Upper lobe of right lung (tissue), 1 donor: ENCODE measurements around the gene YJU2. TPM values are rescaled to one million over a fixed set of nuclear protein-coding genes. Genes with fewer than 3 reads are reported as not detected.
"Not testable (repeated sequence)": the region's sequence is repeated elsewhere in the genome, so short reads cannot be mapped to it uniquely, and the experiment has no call there.

Experiments
- ATAC-seq: fragments of 200-7000 bp; cut with Tn5 transposase; one replicate; pipeline ENCODE4 v1.9.1; 2020; ENCODE audit warnings: mild to moderate bottlenecking, moderate library complexity
- DNase-seq: peaks from one replicate; pipeline ENCODE4 v3.0.0-alpha.2; 2020
- H3K27ac ChIP-seq: fragments of 200-600 bp; one replicate; pipeline ENCODE4 v1.8.0; 2022
- H3K27me3 ChIP-seq: fragments of 200-600 bp; one replicate; pipeline ENCODE4 v1.8.0; 2022; ENCODE audit warnings: mild to moderate bottlenecking
- H3K36me3 ChIP-seq: fragments of 200-600 bp; one replicate; pipeline ENCODE4 v1.8.0; 2022
- H3K4me1 ChIP-seq: fragments of 200-600 bp; one replicate; pipeline ENCODE4 v1.8.0; 2022
- H3K4me3 ChIP-seq: fragments of 200-600 bp; one replicate; pipeline ENCODE4 v1.8.0; 2022; ENCODE audit warnings: mild to moderate bottlenecking
- H3K9me3 ChIP-seq: fragments of 200-600 bp; one replicate; pipeline ENCODE4 v1.8.0; 2022
- intact Hi-C: fragments of 100-400 bp; cut with DNase I; formaldehyde crosslinking; loops from one replicate; pipeline ENCODE4 v1.11.0; 2022
- total RNA-seq: library from RNA; stranded (reverse); fragmentation: NEBNext Ultra II Directional; extraction: Animal tissue kit (Norgen Biotek cat#: 25700); gene quantifications from one replicate; pipeline ENCODE4 v1.2.1, GENCODE V29; 2021
- TF ChIP-seq, protein P1 (sequence below): fragments of 200-600 bp; IDR thresholded peaks from one replicate; pipeline ENCODE4 v1.8.0; 2022; ENCODE audit warnings: antibody characterized with exemption
- donor health status: DM: no; HTN: yes; CAD: no; lungs with severe emphysema.

Gene YJU2
- total RNA-seq, 1 donor from 2014 or later: 18.9 TPM

DNA sequence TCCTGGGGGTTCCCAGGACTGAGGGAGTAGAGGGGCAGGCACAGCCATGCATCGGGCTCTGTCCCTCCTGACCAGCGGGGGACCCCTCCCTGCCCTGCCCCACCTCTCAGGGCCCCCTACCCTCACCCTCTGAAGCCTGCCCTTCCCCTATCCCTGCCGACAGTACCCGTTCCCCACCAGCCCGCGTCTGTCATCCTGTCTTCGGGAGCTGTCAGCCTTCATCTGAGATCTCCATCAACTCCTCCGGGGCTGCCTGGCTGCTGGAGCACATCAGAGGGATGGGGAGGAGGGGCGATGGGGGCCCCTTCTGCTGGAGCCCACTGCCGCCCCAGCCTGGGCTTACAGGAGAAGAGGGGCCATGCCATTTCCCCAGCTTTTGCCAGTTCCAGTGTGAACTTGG lies 26.0 kb downstream of the YJU2 start:
- H3K4me1 ChIP-seq: no peaks in the 10 kb centered on the region
- peak; percentile 26 for ATAC-seq

DNA sequence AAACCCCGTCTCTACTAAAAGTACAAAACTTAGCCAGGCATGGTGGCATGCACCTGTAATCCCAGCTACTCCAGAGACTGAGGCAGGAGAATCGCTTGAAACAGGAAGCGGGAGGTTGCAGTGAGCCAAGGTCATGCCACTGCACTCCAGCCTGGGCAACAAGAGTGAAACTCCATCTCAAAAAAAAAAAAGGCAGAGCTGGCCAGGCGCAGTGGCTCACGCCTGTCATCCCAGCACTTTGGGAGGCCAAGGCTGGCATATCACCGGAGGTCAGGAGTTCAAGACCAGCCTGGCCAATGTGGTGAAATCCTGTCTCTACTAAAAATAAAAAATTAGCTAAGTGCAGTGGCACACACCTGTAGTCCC lies 27.4 kb downstream of the YJU2 start:
- peaks cover 16% of the 10 kb centered on the region for H3K27me3 ChIP-seq
- H3K9me3 ChIP-seq, DNase-seq, ATAC-seq, H3K4me1 ChIP-seq, H3K4me3 ChIP-seq, H3K36me3 ChIP-seq, H3K27ac ChIP-seq, intact Hi-C loops: not testable (repeated sequence)

More for the DNA sequence above, 26.0 kb downstream of the YJU2 start:
- TF ChIP-seq, protein P1, sequence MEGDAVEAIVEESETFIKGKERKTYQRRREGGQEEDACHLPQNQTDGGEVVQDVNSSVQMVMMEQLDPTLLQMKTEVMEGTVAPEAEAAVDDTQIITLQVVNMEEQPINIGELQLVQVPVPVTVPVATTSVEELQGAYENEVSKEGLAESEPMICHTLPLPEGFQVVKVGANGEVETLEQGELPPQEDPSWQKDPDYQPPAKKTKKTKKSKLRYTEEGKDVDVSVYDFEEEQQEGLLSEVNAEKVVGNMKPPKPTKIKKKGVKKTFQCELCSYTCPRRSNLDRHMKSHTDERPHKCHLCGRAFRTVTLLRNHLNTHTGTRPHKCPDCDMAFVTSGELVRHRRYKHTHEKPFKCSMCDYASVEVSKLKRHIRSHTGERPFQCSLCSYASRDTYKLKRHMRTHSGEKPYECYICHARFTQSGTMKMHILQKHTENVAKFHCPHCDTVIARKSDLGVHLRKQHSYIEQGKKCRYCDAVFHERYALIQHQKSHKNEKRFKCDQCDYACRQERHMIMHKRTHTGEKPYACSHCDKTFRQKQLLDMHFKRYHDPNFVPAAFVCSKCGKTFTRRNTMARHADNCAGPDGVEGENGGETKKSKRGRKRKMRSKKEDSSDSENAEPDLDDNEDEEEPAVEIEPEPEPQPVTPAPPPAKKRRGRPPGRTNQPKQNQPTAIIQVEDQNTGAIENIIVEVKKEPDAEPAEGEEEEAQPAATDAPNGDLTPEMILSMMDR: no peak
- Histone ChIP-seq H3K27me3 (peaks cover 3% of the 10 kb centered on the region), H3K4me3 (no peak overlapping the region), H3K36me3 (peaks cover 21% of the 10 kb centered on the region), H3K9me3 (no peaks in the 10 kb centered on the region), H3K27ac (no peak overlapping the region)
- no peak for DNase-seq
- intact Hi-C loops: no loop called here

DNA sequence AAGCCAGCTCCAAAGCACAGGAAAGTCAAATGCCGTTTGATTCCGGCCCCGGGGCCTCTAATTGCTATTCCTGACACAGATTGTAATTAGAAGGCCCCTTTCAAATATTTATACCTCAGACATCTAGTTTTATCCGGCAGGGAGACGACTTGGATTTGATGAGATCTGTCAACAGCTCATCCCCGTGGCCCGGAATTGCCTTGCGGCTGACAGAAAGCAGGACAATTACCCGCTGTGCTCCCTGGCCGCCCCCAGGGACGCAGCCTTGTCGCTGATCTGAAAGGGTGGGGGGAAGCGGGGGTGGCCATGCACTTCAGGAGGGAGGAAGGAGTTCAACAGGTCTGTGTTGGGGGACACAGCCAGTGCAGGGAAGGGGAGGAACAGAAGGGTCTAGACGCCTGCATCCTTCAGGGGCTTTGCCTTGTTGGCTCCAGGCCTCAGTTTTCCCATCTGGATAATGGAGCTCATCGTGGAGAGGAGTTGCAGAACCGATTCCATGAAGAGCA lies 30.4 kb downstream of the YJU2 start:
- no peak for DNase-seq
- peaks cover 44% of the 10 kb centered on the region for H3K27me3 ChIP-seq
- intact Hi-C loops: no loop called here

DNA sequence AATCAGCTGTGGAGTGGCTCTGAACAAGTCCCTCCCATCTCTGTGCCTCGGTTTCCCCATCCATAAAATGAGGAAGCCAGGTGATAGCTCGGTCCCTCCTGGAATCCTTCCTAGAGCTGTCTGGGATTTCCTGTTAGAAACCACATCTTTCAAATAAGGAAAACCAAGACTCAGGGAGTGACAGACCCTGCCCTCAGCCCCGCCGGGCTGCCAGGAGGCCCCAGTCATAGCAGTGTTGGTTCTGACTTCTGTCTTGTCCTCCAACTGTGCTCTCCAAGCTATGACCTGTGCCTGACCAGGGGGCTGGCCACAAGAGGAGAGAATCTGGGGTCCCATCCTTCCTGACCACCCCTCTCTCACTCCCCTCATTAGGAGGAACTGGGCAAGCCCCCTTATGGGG lies 31.1 kb downstream of the YJU2 start:
- ATAC-seq (no peak), DNase-seq (no peak)
- Histone ChIP-seq H3K27me3 (peaks cover 47% of the 10 kb centered on the region), H3K4me3 (no peak overlapping the region), H3K36me3 (no peaks in the 10 kb centered on the region), H3K4me1 (peaks cover 6% of the 10 kb centered on the region), H3K27ac (no peak overlapping the region), H3K9me3 (no peaks in the 10 kb centered on the region)
- TF ChIP-seq, protein P1: no peak
- intact Hi-C loops: no loop called here

More for the DNA sequence above, 30.4 kb downstream of the YJU2 start:
- Histone ChIP-seq H3K9me3 (no peaks in the 10 kb centered on the region), H3K36me3 (no peaks in the 10 kb centered on the region), H3K27ac (no peak overlapping the region), H3K4me3 (no peak overlapping the region), H3K4me1 (peaks cover 6% of the 10 kb centered on the region)
- ATAC-seq: no peak
- TF ChIP-seq, protein P1: no peak

DNA sequence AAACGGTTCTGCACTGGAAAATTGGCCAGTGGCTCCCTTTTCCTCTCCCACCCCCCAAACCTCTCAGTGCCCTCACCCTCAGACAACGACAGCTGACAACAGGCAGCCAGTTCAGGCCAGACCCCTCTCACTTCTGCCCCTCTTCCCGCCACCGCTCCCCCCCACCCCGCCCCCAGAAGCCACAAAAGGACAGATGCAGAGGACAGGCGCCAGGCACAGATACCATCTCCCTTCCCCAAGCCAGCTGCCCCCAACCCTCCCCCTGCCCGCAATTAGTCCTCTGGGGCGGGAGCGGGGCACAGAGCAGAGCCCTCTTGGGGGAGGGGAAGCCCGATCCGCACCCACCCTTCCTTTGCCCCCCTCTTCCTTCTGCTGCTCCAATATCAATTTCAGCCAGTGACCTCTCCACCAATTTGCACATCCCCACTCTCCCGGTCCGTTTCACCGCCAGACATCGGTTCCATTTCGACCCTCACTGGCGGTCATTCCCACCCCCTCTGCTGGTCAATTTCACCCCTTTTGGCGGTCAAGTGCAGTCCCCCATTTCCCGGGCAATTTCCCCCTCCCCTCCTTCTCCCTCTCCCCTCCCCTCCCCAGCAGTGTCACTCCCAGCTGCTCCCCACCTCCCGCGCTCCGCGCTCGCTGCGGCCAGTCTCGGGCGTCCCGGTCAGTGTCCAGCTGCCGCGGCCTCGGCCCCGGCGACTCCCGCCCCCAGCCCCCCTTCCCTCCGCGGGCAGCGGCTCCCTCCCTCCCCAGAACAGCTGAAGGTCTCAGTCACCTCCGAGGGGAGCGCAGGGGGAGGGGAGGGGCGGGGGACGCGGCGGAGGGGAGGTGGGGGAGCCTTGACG lies 31.8 kb downstream of the YJU2 start, which contains the start of gene SHD:
Gene SHD, plus strand, starts transcription at position 848 of the 848 bp plus-strand sequence. CDS start 798 bp downstream, outside the sequence.
- no peak for DNase-seq
- intact Hi-C loops: no loop called here
- ATAC-seq: no peak
- H3K9me3 ChIP-seq: no peaks in the 10 kb centered on the region
- H3K27ac ChIP-seq: no peak within 1 kb of the TSS
- H3K4me1 ChIP-seq: peaks cover 6% of the 10 kb centered on the region
- TF ChIP-seq, protein P1: no peak
- peaks cover 49% of the 10 kb centered on the region for H3K27me3 ChIP-seq
- no peak within 1 kb of the TSS for H3K4me3 ChIP-seq
- H3K36me3 ChIP-seq: no peaks in the 10 kb centered on the region

DNA sequence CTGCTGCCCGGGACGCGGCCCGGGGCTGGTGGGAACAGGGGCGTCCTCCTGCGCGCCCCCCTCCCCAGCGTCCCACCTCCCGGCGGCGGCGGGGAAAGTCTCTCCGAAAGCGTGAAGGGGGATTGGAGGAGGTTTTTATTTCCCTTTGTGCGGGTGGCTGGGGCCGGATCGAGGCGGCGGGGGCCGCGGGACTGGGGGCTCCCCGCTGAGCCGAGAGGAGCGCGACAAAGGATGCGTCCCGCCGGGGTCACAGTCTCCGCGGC lies 32.3 kb downstream of the YJU2 start:
- no peak overlapping the region for H3K4me3 ChIP-seq
- H3K36me3 ChIP-seq: no peaks in the 10 kb centered on the region
- no peak overlapping the region for H3K27ac ChIP-seq
- ATAC-seq (peak; percentile 24), DNase-seq (no peak)
- no peaks in the 10 kb centered on the region for H3K9me3 ChIP-seq
- TF ChIP-seq, protein P1: no peak
- intact Hi-C loops: no loop called here
- peaks cover 49% of the 10 kb centered on the region for H3K27me3 ChIP-seq
- peaks cover 6% of the 10 kb centered on the region for H3K4me1 ChIP-seq
